DOHH2 (cell line): ENCODE measurements around the gene PDE4B.

Source experiments
- H3F3A ChIP-seq: fragments of 200-600 bp; sonication (generic), shearing (Covaris generic); 2 replicates; pipeline ENCODE4 v1.6.0; 2016; ENCODE audit warnings: antibody characterized with exemption, mild to moderate bottlenecking; ENCODE audit not compliant: control insufficient read depth, insufficient read depth
- H3K27ac ChIP-seq: fragments of 200-600 bp; sonication (generic); 2 replicates; pipeline ENCODE4 v1.5.1; 2014; ENCODE audit warnings: low read depth, mild to moderate bottlenecking, low read length, moderate library complexity
- H3K27me3 ChIP-seq: fragments of 200-600 bp; sonication (generic); 2 replicates; pipeline ENCODE4 v1.6.1; 2014; ENCODE audit warnings: mild to moderate bottlenecking, low read length, mixed read lengths; ENCODE audit not compliant: control insufficient read depth
- H3K36me3 ChIP-seq: fragments of 200-600 bp; sonication (generic); 2 replicates; pipeline ENCODE4 v1.6.1; 2014; ENCODE audit warnings: mild to moderate bottlenecking, low read length, moderate library complexity, mixed read lengths; ENCODE audit not compliant: control insufficient read depth
- H3K4me1 ChIP-seq: fragments of 200-600 bp; sonication (generic); 2 replicates; pipeline ENCODE4 v1.6.1; 2014; ENCODE audit warnings: mild to moderate bottlenecking, low read length, mixed read lengths; ENCODE audit not compliant: control insufficient read depth
- H3K4me2 ChIP-seq: fragments of 200-600 bp; sonication (generic); 2 replicates; pipeline ENCODE4 v1.6.0; 2014; ENCODE audit warnings: mild to moderate bottlenecking, low read length, moderate library complexity
- H3K4me3 ChIP-seq: fragments of 200-600 bp; sonication (generic); 2 replicates; pipeline ENCODE4 v1.5.1; 2014; ENCODE audit warnings: mild to moderate bottlenecking, low read length, mixed read lengths
- H3K79me2 ChIP-seq: fragments of 200-600 bp; sonication (generic); 2 replicates; pipeline ENCODE4 v1.6.1; 2014; ENCODE audit warnings: mild to moderate bottlenecking, low read length, mixed read lengths; ENCODE audit not compliant: control insufficient read depth
- H3K9me2 ChIP-seq: fragments of 200-600 bp; sonication (generic); replicated peaks from 2 replicates; pipeline ENCODE4 v1.6.1; 2014; ENCODE audit warnings: mild to moderate bottlenecking, low read length, mixed read lengths; ENCODE audit not compliant: control insufficient read depth
- H3K9me3 ChIP-seq: fragments of 200-600 bp; sonication (generic); 2 replicates; pipeline ENCODE4 v1.6.1; 2014; ENCODE audit warnings: antibody characterized with exemption, low read length, mixed read lengths; ENCODE audit not compliant: control insufficient read depth, insufficient read depth
- H4K20me1 ChIP-seq: fragments of 200-600 bp; sonication (generic); 2 replicates; pipeline ENCODE4 v1.6.0; 2014; ENCODE audit warnings: low read depth, mild to moderate bottlenecking, antibody characterized with exemption, low read length, moderate library complexity; ENCODE audit not compliant: control insufficient read depth, insufficient read depth
- CTCF ChIP-seq: fragments of 200-600 bp; sonication (generic); IDR thresholded peaks from one replicate; pipeline ENCODE4 v1.5.1; 2014; ENCODE audit warnings: antibody characterized with exemption, mild to moderate bottlenecking, low read depth, low read length; ENCODE audit not compliant: poor library complexity, severe bottlenecking
- EZH2phosphoT487 ChIP-seq: fragments of 200-600 bp; sonication (generic); IDR thresholded peaks from 2 replicates; pipeline ENCODE4 v1.6.1; 2017; ENCODE audit warnings: borderline replicate concordance, mild to moderate bottlenecking, antibody characterized with exemption, low read length, moderate library complexity, mixed read lengths

Gene PDE4B

GRCh38 chr1:66296370-66296769, 503.7 kb downstream of the PDE4B start:
- no peaks in the 10 kb centered on the region for H3K9me2 ChIP-seq
- no peaks in the 10 kb centered on the region for H3K79me2 ChIP-seq
- H3K36me3 ChIP-seq: no peaks in the 10 kb centered on the region
- H3K27me3 ChIP-seq: no peaks in the 10 kb centered on the region
- no peak overlapping the region for H3K27ac ChIP-seq
- H3K4me3 ChIP-seq: no peak overlapping the region
- no peaks in the 10 kb centered on the region for H3F3A ChIP-seq
- H3K4me1 ChIP-seq: peaks cover 5% of the 10 kb centered on the region; the same call in 1 of the 2 replicates
- no peaks in the 10 kb centered on the region for H3K9me3 ChIP-seq
- no peak for TF ChIP-seq EZH2phosphoT487
- TF ChIP-seq CTCF: no peak
- H4K20me1 ChIP-seq: no peaks in the 10 kb centered on the region
- H3K4me2 ChIP-seq: no peak overlapping the region

GRCh38 chr1:66296951-66297350, 504.3 kb downstream of the PDE4B start:
- TF ChIP-seq EZH2phosphoT487 (no peak), CTCF (no peak)
- H3K4me2 ChIP-seq: no peak overlapping the region

GRCh38 chr1:66298464-66298863, 505.8 kb downstream of the PDE4B start:
- Histone ChIP-seq H3K27me3 (no peaks in the 10 kb centered on the region), H3K36me3 (no peaks in the 10 kb centered on the region), H3K79me2 (no peaks in the 10 kb centered on the region), H3K4me2 (no peak overlapping the region), H3K4me1 (no peaks in the 10 kb centered on the region), H3K4me3 (no peak overlapping the region), H3K9me3 (no peaks in the 10 kb centered on the region), H3F3A (no peaks in the 10 kb centered on the region), H3K9me2 (no peaks in the 10 kb centered on the region), H4K20me1 (no peaks in the 10 kb centered on the region), H3K27ac (no peak overlapping the region)
- TF ChIP-seq EZH2phosphoT487 (no peak), CTCF (no peak)

More at GRCh38 chr1:66296951-66297350, 504.3 kb downstream of the PDE4B start:
- Histone ChIP-seq H4K20me1 (no peaks in the 10 kb centered on the region), H3K79me2 (no peaks in the 10 kb centered on the region), H3K36me3 (no peaks in the 10 kb centered on the region), H3K27ac (no peak overlapping the region), H3K9me3 (no peaks in the 10 kb centered on the region), H3K27me3 (no peaks in the 10 kb centered on the region), H3K9me2 (no peaks in the 10 kb centered on the region), H3K4me3 (no peak overlapping the region), H3F3A (no peaks in the 10 kb centered on the region), H3K4me1 (no peaks in the 10 kb centered on the region)
